Naive thymus-derived CD4-positive, alpha-beta T cell (primary cell): ENCODE data around the gene CACNA1C. TPM values are rescaled to one million over a fixed set of nuclear protein-coding genes. Genes with fewer than 3 reads are reported as not detected.

Experiments used
- ATAC-seq: fragments of 150-1000 bp; cut with Tn5 transposase; 2 replicates; pipeline ENCODE4 v1.10.0; 2021; ENCODE audit warnings: mild to moderate bottlenecking, moderate library complexity
- CTCF ChIA-PET: fragments of 350-600 bp; sonication (Branson Sonifier 250); formaldehyde crosslinking; loops from one replicate; lab custom pipeline; 2021; ENCODE audit warnings: antibody characterized with exemption; lab: Charles Lee
- POLR2A ChIA-PET: fragments of 350-600 bp; sonication (Branson Sonifier 250); formaldehyde crosslinking; loops from one replicate; lab custom pipeline; 2021; ENCODE audit warnings: antibody characterized with exemption, inconsistent platforms; lab: Charles Lee
- DNase-seq, 9 donors: peaks; one replicate each; pipeline versions ENCODE4 v3.0.0 to v3.0.0-alpha.2; 2020 to 2022; ENCODE audit warnings: mixed read lengths in 1 of 9
- H3K27ac ChIP-seq: one replicate; pipeline ENCODE4 v1.7.0; 2013; ENCODE audit warnings: mild to moderate bottlenecking, low read depth, low read length, moderate library complexity
- H3K27me3 ChIP-seq, 2 donors: one replicate each; pipeline ENCODE4 v1.7.0; 2013; ENCODE audit warnings: low read length in 2 of 2, mild to moderate bottlenecking in 2 of 2, moderate library complexity in 2 of 2; ENCODE audit not compliant: control insufficient read depth in 2 of 2, insufficient read depth in 2 of 2
- H3K36me3 ChIP-seq, 3 experiments: 1 replicate in 2 of 3; 2 replicates in 1 of 3; pipeline ENCODE4 v1.7.0; 2013; ENCODE audit warnings: low read length in 3 of 3, mild to moderate bottlenecking in 3 of 3, moderate library complexity in 1 of 3; ENCODE audit not compliant: insufficient read depth in 3 of 3, control insufficient read depth in 2 of 3
- H3K4me1 ChIP-seq, 2 donors: one replicate each; pipeline ENCODE4 v1.7.0; 2013; ENCODE audit warnings: low read length in 2 of 2, mild to moderate bottlenecking in 2 of 2, moderate library complexity in 1 of 2; ENCODE audit not compliant: control insufficient read depth in 2 of 2, insufficient read depth in 2 of 2
- H3K4me3 ChIP-seq: 2 replicates; pipeline ENCODE4 v1.7.0; 2013; ENCODE audit warnings: mild to moderate bottlenecking, low read length
- H3K9me3 ChIP-seq, 3 experiments: 1 replicate in 2 of 3; 2 replicates in 1 of 3; pipeline ENCODE4 v1.7.0; 2013; ENCODE audit warnings: low read length in 3 of 3; ENCODE audit not compliant: control insufficient read depth in 2 of 3
- H3K27ac Mint-ChIP-seq, 9 donors: one replicate each; pipeline ENCODE4 v1.8.0; 2020 to 2022; ENCODE audit warnings: mixed read lengths in 9 of 9, mild to moderate bottlenecking in 8 of 9, moderate library complexity in 5 of 9, inconsistent platforms in 2 of 9
- H3K27me3 Mint-ChIP-seq, 5 donors: one replicate each; pipeline ENCODE4 v1.8.0; 2021 to 2022; ENCODE audit warnings: mixed read lengths in 5 of 5, mild to moderate bottlenecking in 1 of 5
- H3K36me3 Mint-ChIP-seq, 5 donors: one replicate each; pipeline ENCODE4 v1.8.0; 2020 to 2022; ENCODE audit warnings: mixed read lengths in 5 of 5, mild to moderate bottlenecking in 3 of 5, inconsistent platforms in 1 of 5
- H3K4me1 Mint-ChIP-seq, 7 donors: one replicate each; pipeline ENCODE4 v1.8.0; 2020 to 2022; ENCODE audit warnings: mixed read lengths in 7 of 7, mild to moderate bottlenecking in 3 of 7, inconsistent platforms in 1 of 7
- H3K4me3 Mint-ChIP-seq, 10 donors: one replicate each; pipeline ENCODE4 v1.8.0; 2020 to 2022; ENCODE audit warnings: mild to moderate bottlenecking in 10 of 10, mixed read lengths in 10 of 10, moderate library complexity in 6 of 10, inconsistent platforms in 2 of 10
- H3K9me3 Mint-ChIP-seq, 11 donors: one replicate each; pipeline ENCODE4 v1.8.0; 2020 to 2022; ENCODE audit warnings: mixed read lengths in 11 of 11, mild to moderate bottlenecking in 4 of 11, inconsistent platforms in 1 of 11, moderate library complexity in 1 of 11
- intact Hi-C, 2 donors: fragments of 100-400 bp; cut with micrococcal nuclease; formaldehyde crosslinking; loops; one replicate each; pipeline ENCODE4 v1.15.1; 2023
- polyA plus RNA-seq, 2 donors: library from polyadenylated mRNA; unstranded; fragments of 300-500 nt; fragmentation: Illumina TruSeq; gene quantifications; one replicate each; pipeline ENCODE4 v1.2.3, GENCODE V29; 2021
- total RNA-seq, 6 experiments: library from RNA in 5 of 6; stranded (reverse) in 5 of 6; gene quantifications; 1 replicate in 5 of 6; 2 replicates in 1 of 6; pipeline ENCODE4 v1.2.3 and lab custom pipeline; 2021 to 2026

The CACNA1C gene
- total and polyA plus RNA-seq, 7 experiments from 2014 or later, result 0.04 to 0.48 (median 0.08) TPM

DNA sequence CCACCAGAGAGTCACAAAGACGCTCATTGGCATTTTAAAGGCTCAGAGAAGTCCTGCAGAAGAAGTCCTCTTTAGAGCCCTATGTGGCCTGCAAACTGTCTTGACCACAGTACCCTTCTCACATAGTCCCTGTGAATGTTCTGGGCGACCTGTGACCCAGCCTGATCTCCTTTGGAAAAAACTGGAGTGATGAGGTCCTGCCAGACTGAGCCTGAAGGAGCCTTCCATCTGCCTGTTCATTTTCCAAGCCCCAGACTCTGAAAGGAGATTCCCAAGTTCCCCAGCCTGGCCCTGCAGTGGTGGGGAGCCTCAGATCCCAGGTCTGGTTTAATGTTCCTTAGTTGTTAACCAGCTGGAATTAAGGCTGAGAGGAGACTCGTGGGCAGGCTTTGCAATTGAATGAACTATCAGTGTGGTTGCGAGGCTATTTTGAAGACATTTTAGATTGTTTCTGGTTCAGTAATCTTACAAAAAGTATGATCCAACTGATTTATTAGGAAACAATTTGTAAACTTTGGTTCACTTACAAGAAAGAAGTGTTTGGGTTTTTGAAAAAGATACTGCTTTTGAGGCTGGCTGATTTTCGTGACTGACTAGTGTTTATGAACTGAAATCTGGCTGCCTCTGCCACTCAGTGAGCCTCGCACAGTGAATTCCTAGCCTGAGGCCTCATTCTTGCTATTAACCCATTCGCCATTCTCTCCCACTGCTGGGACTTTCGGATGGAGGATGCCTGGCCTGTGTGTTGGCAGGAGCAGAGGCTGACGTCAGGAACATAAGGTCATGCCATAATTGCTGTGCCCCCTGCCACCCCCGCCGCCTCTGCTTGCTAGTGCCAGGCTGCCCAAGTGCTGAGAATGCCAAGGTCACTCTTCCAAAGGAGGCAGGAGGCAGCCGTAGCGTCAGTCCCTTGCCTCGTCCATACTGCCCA lies 249.0 kb downstream of the CACNA1C start:
- ChIA-PET CTCF (no interaction called here), POLR2A (no interaction called here)
- no peaks in the 10 kb centered on the region for H3K36me3 ChIP-seq
- H3K9me3 Mint-ChIP-seq, result no peaks in the 10 kb centered on the region
- DNase-seq (no peak), ATAC-seq (no peak)
- no peaks in the 10 kb centered on the region for H3K4me1 ChIP-seq
- H3K4me3 ChIP-seq, result no peak overlapping the region
- no peak overlapping the region for H3K27ac Mint-ChIP-seq
- H3K27me3 ChIP-seq, result no peaks in the 10 kb centered on the region
- H3K4me3 Mint-ChIP-seq, result no peak overlapping the region
- H3K36me3 Mint-ChIP-seq, result no peaks in the 10 kb centered on the region
- intact Hi-C loops, result no loop called here
- H3K4me1 Mint-ChIP-seq, result peaks cover 0 to 10% (median 4%) of the 10 kb centered on the region in 7 donors
- H3K27me3 Mint-ChIP-seq, result peaks cover 0 to 11% (median 4%) of the 10 kb centered on the region in 5 donors
- no peak overlapping the region for H3K27ac ChIP-seq
- H3K9me3 ChIP-seq, result no peaks in the 10 kb centered on the region

GRCh38 chr12:2302711-2303580 lies 250.2 kb downstream of the CACNA1C start:
- no peaks in the 10 kb centered on the region for H3K9me3 Mint-ChIP-seq
- Histone ChIP-seq H3K36me3 (no peaks in the 10 kb centered on the region), H3K4me1 (no peaks in the 10 kb centered on the region), H3K27ac (no peak overlapping the region), H3K9me3 (no peaks in the 10 kb centered on the region), H3K27me3 (no peaks in the 10 kb centered on the region), H3K4me3 (no peak overlapping the region)
- peaks cover 0 to 7% (median 4%) of the 10 kb centered on the region in 5 donors for H3K27me3 Mint-ChIP-seq
- intact Hi-C loops, result no loop called here
- no peak overlapping the region for H3K4me3 Mint-ChIP-seq
- peaks cover 0 to 10% (median 4%) of the 10 kb centered on the region in 7 donors for H3K4me1 Mint-ChIP-seq
- ChIA-PET POLR2A (no interaction called here), CTCF (no interaction called here)
- DNase-seq (no peak), ATAC-seq (no peak)
- no peak overlapping the region for H3K27ac Mint-ChIP-seq
- no peaks in the 10 kb centered on the region for H3K36me3 Mint-ChIP-seq

DNA sequence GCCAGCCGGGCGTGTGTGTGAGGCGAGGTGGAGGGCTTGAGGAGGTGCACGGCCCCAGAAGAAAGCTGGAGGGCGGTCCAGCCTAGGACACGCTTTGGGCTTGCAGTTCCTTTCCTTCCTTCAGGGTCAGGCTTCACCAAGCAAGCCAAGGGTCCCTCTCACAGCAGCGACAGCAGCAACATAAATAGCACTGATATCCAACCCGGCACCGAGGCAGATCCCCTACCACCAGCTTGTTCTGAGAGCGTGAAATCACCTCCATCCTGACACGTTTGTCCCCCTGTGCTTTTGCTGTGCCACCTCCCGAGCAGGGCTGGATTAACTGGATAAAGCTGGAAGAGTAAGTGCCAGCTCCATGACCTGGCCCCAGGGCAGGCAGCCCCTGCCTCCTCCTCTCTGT lies 251.4 kb downstream of the CACNA1C start:
- H3K4me3 ChIP-seq, result no peak overlapping the region
- no peaks in the 10 kb centered on the region for H3K9me3 ChIP-seq
- Mint-ChIP-seq H3K27me3 (peaks cover 0 to 9% (median 4%) of the 10 kb centered on the region in 5 donors), H3K4me1 (peaks cover 0 to 3% (median 2%) of the 10 kb centered on the region in 7 donors), H3K36me3 (no peaks in the 10 kb centered on the region), H3K27ac (no peak overlapping the region), H3K4me3 (no peak overlapping the region), H3K9me3 (no peaks in the 10 kb centered on the region)
- no peak overlapping the region for H3K27ac ChIP-seq
- no peaks in the 10 kb centered on the region for H3K4me1 ChIP-seq
- no peaks in the 10 kb centered on the region for H3K27me3 ChIP-seq
- CTCF ChIA-PET, result no interaction called here
- intact Hi-C loops, result no loop called here
- ATAC-seq, result no peak
- no peaks in the 10 kb centered on the region for H3K36me3 ChIP-seq
- DNase-seq, result no peak
- POLR2A ChIA-PET, result no interaction called here

- CTCF ChIA-PET, result no interaction called here
- no peak for DNase-seq
- Histone ChIP-seq H3K27me3 (no peaks in the 10 kb centered on the region), H3K9me3 (no peaks in the 10 kb centered on the region), H3K4me1 (no peaks in the 10 kb centered on the region), H3K27ac (no peak overlapping the region), H3K36me3 (no peaks in the 10 kb centered on the region), H3K4me3 (no peak overlapping the region)
- Mint-ChIP-seq H3K27me3 (peaks cover 0 to 7% (median 3%) of the 10 kb centered on the region in 5 donors), H3K4me1 (peaks cover 0 to 2% (median 0%) of the 10 kb centered on the region in 7 donors), H3K36me3 (no peaks in the 10 kb centered on the region), H3K9me3 (no peaks in the 10 kb centered on the region), H3K4me3 (no peak overlapping the region), H3K27ac (no peak overlapping the region)
- intact Hi-C loops, result no loop called here
- POLR2A ChIA-PET, result no interaction called here
- ATAC-seq, result peak; percentile 12
Measured at GRCh38 chr12:2306012-2306411, 253.2 kb downstream of the CACNA1C start.

DNA sequence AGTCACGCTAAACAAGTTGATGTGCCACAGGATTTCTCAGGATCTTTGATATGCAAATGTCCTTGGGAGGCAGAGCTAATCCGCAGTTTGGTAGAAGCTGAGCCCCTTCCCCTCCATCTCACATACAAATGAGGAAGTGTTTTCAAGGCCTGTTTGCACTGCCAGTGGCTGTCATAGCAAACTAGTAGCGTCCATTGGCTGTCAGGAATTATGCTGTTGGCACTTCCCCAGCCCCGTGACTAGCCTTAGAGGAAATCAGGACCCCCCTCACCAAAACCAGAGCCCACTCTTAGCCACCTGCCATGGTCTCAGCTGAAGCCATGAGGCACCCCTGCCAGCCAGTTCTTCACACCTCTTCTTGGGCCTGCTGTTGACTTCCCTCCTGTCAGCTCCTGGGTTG lies 253.9 kb downstream of the CACNA1C start:
- ATAC-seq (no peak), DNase-seq (no peak)
- Histone ChIP-seq H3K36me3 (no peaks in the 10 kb centered on the region), H3K4me3 (no peak overlapping the region), H3K27me3 (no peaks in the 10 kb centered on the region), H3K9me3 (no peaks in the 10 kb centered on the region), H3K4me1 (no peaks in the 10 kb centered on the region), H3K27ac (no peak overlapping the region)
- ChIA-PET POLR2A (no interaction called here), CTCF (no interaction called here)
- Mint-ChIP-seq H3K9me3 (no peaks in the 10 kb centered on the region), H3K27me3 (peaks cover 0 to 8% (median 3%) of the 10 kb centered on the region in 5 donors), H3K36me3 (no peaks in the 10 kb centered on the region), H3K4me3 (no peak overlapping the region), H3K4me1 (peaks cover 0 to 2% (median 0%) of the 10 kb centered on the region in 7 donors), H3K27ac (no peak overlapping the region)
- intact Hi-C loops, result no loop called here

GRCh38 chr12:2307550-2307949 lies 254.8 kb downstream of the CACNA1C start:
- H3K4me3 Mint-ChIP-seq, result no peak overlapping the region
- Histone ChIP-seq H3K27me3 (no peaks in the 10 kb centered on the region), H3K4me1 (no peaks in the 10 kb centered on the region), H3K9me3 (no peaks in the 10 kb centered on the region), H3K27ac (no peak overlapping the region), H3K36me3 (no peaks in the 10 kb centered on the region), H3K4me3 (no peak overlapping the region)
- intact Hi-C loops, result no loop called here
- ATAC-seq, result no peak
- H3K9me3 Mint-ChIP-seq, result no peaks in the 10 kb centered on the region
- peaks cover 0 to 2% (median 0%) of the 10 kb centered on the region in 7 donors for H3K4me1 Mint-ChIP-seq
- H3K27ac Mint-ChIP-seq, result no peak overlapping the region
- ChIA-PET CTCF (no interaction called here), POLR2A (no interaction called here)
- peaks cover 0 to 8% (median 3%) of the 10 kb centered on the region in 5 donors for H3K27me3 Mint-ChIP-seq
- no peak for DNase-seq
- no peaks in the 10 kb centered on the region for H3K36me3 Mint-ChIP-seq
